Neuronal stem cell (in vitro differentiated cells): ENCODE results near the gene BMPR1A.

ENCODE experiments used
- DNase-seq: peaks from one replicate; pipeline ENCODE4 v3.0.0-alpha.2; 2013; ENCODE audit warnings: low spot score
- H2AFZ ChIP-seq: one replicate; pipeline ENCODE4 v1.6.1; 2013; ENCODE audit warnings: mild to moderate bottlenecking, low read length, inconsistent platforms
- H2AK5ac ChIP-seq: 2 replicates; pipeline ENCODE4 v1.6.1; 2013; ENCODE audit warnings: low read depth, mild to moderate bottlenecking, inconsistent platforms, low read length, moderate library complexity, mixed read lengths
- H2BK120ac ChIP-seq: 2 replicates; pipeline ENCODE4 v1.6.1; 2013; ENCODE audit warnings: low read depth, mild to moderate bottlenecking, inconsistent platforms, low read length, moderate library complexity, mixed read lengths
- H2BK12ac ChIP-seq: one replicate; pipeline ENCODE4 v1.6.1; 2013; ENCODE audit warnings: low read length, inconsistent platforms
- H2BK15ac ChIP-seq: 2 replicates; pipeline ENCODE4 v1.6.1; 2013; ENCODE audit warnings: mild to moderate bottlenecking, low read length, inconsistent platforms, mixed read lengths
- H2BK5ac ChIP-seq: one replicate; pipeline ENCODE4 v1.6.1; 2013; ENCODE audit warnings: inconsistent platforms, mild to moderate bottlenecking, low read length, moderate library complexity
- H3K14ac ChIP-seq: one replicate; pipeline ENCODE4 v1.6.1; 2013; ENCODE audit warnings: low read length, inconsistent platforms
- H3K18ac ChIP-seq: 2 replicates; pipeline ENCODE4 v1.6.1; 2013; ENCODE audit warnings: low read length, inconsistent platforms
- H3K23ac ChIP-seq: 2 replicates; pipeline ENCODE4 v1.6.1; 2013; ENCODE audit warnings: low read depth, mild to moderate bottlenecking, mixed read lengths, low read length, inconsistent platforms; ENCODE audit not compliant: poor library complexity
- H3K27ac ChIP-seq: replicated peaks from 3 replicates; pipeline ENCODE4 v1.5.1; 2013; ENCODE audit warnings: low read length, inconsistent platforms
- H3K27me3 ChIP-seq, 3 experiments: 2 replicates each; pipeline ENCODE4 v1.6.1; 2013; ENCODE audit warnings: low read length in 3 of 3, mild to moderate bottlenecking in 2 of 3, inconsistent platforms in 1 of 3, low read depth in 1 of 3, mixed read lengths in 1 of 3, moderate library complexity in 1 of 3; ENCODE audit not compliant: control insufficient read depth in 3 of 3, insufficient read depth in 3 of 3
- H3K36me3 ChIP-seq, 2 donors: replicated peaks in 1 of 2; 2 replicates each; pipeline ENCODE4 v1.6.1; 2013; ENCODE audit warnings: low read length in 2 of 2; ENCODE audit not compliant: control insufficient read depth in 2 of 2, insufficient read depth in 2 of 2
- H3K4ac ChIP-seq: 2 replicates; pipeline ENCODE4 v1.6.1; 2013; ENCODE audit warnings: inconsistent platforms, mild to moderate bottlenecking, low read length, moderate library complexity
- H3K4me1 ChIP-seq, 2 donors: 1 replicate in 1 of 2; 2 replicates in 1 of 2; pipeline ENCODE4 v1.6.1; 2013; ENCODE audit warnings: low read length in 2 of 2, low read depth in 1 of 2; ENCODE audit not compliant: control insufficient read depth in 2 of 2, insufficient read depth in 1 of 2
- H3K4me2 ChIP-seq: one replicate; pipeline ENCODE4 v1.6.1; 2013; ENCODE audit warnings: mild to moderate bottlenecking, low read length, inconsistent platforms; ENCODE audit not compliant: insufficient read depth, poor library complexity, severe bottlenecking
- H3K4me3 ChIP-seq, 2 donors: 2 replicates each; pipeline ENCODE4 v1.5.1; 2013; ENCODE audit warnings: low read length in 2 of 2, mild to moderate bottlenecking in 2 of 2, inconsistent platforms in 1 of 2, moderate library complexity in 1 of 2
- H3K79me1 ChIP-seq: one replicate; pipeline ENCODE4 v1.6.1; 2013; ENCODE audit warnings: low read depth, mild to moderate bottlenecking, inconsistent platforms, low read length, moderate library complexity
- H3K9ac ChIP-seq: one replicate; pipeline ENCODE4 v1.6.1; 2013; ENCODE audit warnings: mild to moderate bottlenecking, low read depth, low read length, inconsistent platforms; ENCODE audit not compliant: poor library complexity
- H3K9me3 ChIP-seq, 2 donors: replicated peaks in 1 of 2; 2 replicates each; pipeline versions ENCODE3 to v1.6.1; 2013; ENCODE audit warnings: low read length in 2 of 2, mild to moderate bottlenecking in 2 of 2, inconsistent platforms in 1 of 2, low read depth in 1 of 2, mixed read lengths in 1 of 2, moderate library complexity in 1 of 2; ENCODE audit not compliant: control insufficient read depth in 2 of 2, insufficient read depth in 1 of 2
- H4K8ac ChIP-seq: one replicate; pipeline ENCODE4 v1.6.1; 2013; ENCODE audit warnings: low read depth, mild to moderate bottlenecking, inconsistent platforms, low read length, moderate library complexity
- H4K91ac ChIP-seq: one replicate; pipeline ENCODE4 v1.6.1; 2013; ENCODE audit warnings: low read length, low read depth, mild to moderate bottlenecking, inconsistent platforms; ENCODE audit not compliant: poor library complexity
- WGBS, 2 donors: extraction: QIAGEN DNeasy Blood & Tissue Kit; methylation state at CpG; one replicate each; pipeline ENCODE4 v1.1.7; 2013; ENCODE audit warnings: missing lambda C conversion rate in 2 of 2, mixed read lengths in 1 of 2; ENCODE audit not compliant: insufficient read length in 2 of 2, insufficient replicate concordance in 1 of 2; ENCODE audit errors: extremely low coverage in 2 of 2; 5-methylcytosine and 5-hydroxymethylcytosine counted together

BMPR1A gene

DNA sequence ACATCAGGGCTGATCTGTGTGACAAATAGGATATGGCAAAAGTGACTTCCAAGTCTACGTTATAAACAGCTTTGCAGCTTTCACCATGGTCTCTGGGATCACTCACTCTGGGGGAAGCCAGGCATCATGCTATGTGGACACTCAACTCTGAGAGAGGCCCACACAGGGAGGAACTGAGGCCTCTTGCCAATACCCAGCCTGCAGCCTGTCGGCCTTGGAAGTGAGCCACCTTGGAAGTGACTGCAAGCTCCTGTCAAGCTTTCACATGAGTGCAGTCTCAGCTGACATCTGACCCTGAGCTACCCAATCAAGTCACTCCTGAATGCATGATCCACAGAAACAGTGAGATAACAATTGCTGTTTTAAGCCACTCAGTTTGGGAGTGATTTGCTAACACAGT is 144.5 kb downstream of the BMPR1A start:
- Histone ChIP-seq H2BK5ac (no peak overlapping the region), H2AK5ac (no peak overlapping the region), H3K23ac (no peak overlapping the region), H3K79me1 (no peaks in the 10 kb centered on the region), H3K4me2 (no peak overlapping the region), H3K9me3 (peaks cover 0 to 7% of the 10 kb centered on the region in 2 donors), H3K36me3 (peaks cover 14 to 71% of the 10 kb centered on the region in 2 donors), H3K18ac (no peak overlapping the region), H4K8ac (no peak overlapping the region), H3K27ac (no peak overlapping the region), H2BK15ac (no peak overlapping the region), H3K27me3 (no peaks in the 10 kb centered on the region), H3K14ac (no peak overlapping the region), H3K4me3 (no peak overlapping the region), H3K4ac (no peak overlapping the region), H3K4me1 (peaks cover 4 to 6% of the 10 kb centered on the region in 2 donors), H2BK12ac (no peak overlapping the region), H2AFZ (no peak overlapping the region), H2BK120ac (no peak overlapping the region), H3K9ac (no peak overlapping the region), H4K91ac (no peak overlapping the region)
- DNase-seq = no peak
- no CpG with 5 or more reads among the region's 2 CpGs for WGBS, 2 donors

DNA sequence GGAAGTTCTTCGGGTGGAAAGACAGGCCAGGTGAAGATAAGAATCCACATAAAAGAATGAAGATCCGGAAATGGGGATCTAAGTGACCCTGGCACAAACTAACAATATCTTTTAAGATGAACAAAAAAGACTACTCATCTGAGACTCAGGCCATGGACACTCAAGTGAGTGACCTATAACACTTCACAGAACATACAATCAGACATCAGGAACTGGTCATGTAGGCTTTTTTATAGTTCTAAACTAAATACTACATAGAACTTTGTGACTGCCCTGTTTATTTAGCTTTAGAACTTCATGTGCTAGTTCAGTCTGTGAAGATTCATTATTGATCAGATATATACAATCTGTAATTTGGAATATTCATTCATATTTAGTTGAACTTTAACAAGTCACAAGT is 148.2 kb downstream of the BMPR1A start:
- Histone ChIP-seq H3K4ac (no peak overlapping the region), H3K4me2 (no peak overlapping the region), H3K36me3 (peaks cover 17 to 96% of the 10 kb centered on the region in 2 donors), H3K4me1 (peaks cover 0 to 2% of the 10 kb centered on the region in 2 donors), H2BK5ac (no peak overlapping the region), H3K79me1 (no peaks in the 10 kb centered on the region), H3K4me3 (no peak overlapping the region), H3K27me3 (no peaks in the 10 kb centered on the region), H2BK15ac (no peak overlapping the region), H3K23ac (no peak overlapping the region), H3K9me3 (peaks cover 0 to 9% of the 10 kb centered on the region in 2 donors), H4K91ac (no peak overlapping the region), H2AK5ac (no peak overlapping the region), H3K9ac (no peak overlapping the region), H2BK12ac (no peak overlapping the region), H3K18ac (no peak overlapping the region), H3K27ac (no peak overlapping the region), H2AFZ (no peak overlapping the region), H2BK120ac (no peak overlapping the region), H4K8ac (no peak overlapping the region), H3K14ac (no peak overlapping the region)
- WGBS, 2 donors = no CpG with 5 or more reads among the region's 2 CpGs
- DNase-seq = no peak

GRCh38 chr10:86905429-86905828 is 149.0 kb downstream of the BMPR1A start:
- Histone ChIP-seq H3K79me1 (no peaks in the 10 kb centered on the region), H2BK12ac (no peak overlapping the region), H2BK5ac (no peak overlapping the region), H3K4me1 (peaks cover 0 to 2% of the 10 kb centered on the region in 2 donors), H2BK15ac (no peak overlapping the region), H3K36me3 (peaks cover 17 to 92% of the 10 kb centered on the region in 2 donors), H2AFZ (no peak overlapping the region), H2AK5ac (no peak overlapping the region), H3K27me3 (no peaks in the 10 kb centered on the region), H3K4me2 (no peak overlapping the region), H3K23ac (no peak overlapping the region), H3K14ac (no peak overlapping the region), H3K9me3 (peaks cover 0 to 9% of the 10 kb centered on the region in 2 donors), H3K4ac (no peak overlapping the region), H3K18ac (no peak overlapping the region), H3K27ac (no peak overlapping the region), H3K9ac (no peak overlapping the region), H2BK120ac (no peak overlapping the region), H3K4me3 (no peak overlapping the region), H4K91ac (no peak overlapping the region), H4K8ac (no peak overlapping the region)
- DNase-seq = no peak
- no CpG with 5 or more reads among the region's 1 CpG for WGBS, 2 donors

DNA sequence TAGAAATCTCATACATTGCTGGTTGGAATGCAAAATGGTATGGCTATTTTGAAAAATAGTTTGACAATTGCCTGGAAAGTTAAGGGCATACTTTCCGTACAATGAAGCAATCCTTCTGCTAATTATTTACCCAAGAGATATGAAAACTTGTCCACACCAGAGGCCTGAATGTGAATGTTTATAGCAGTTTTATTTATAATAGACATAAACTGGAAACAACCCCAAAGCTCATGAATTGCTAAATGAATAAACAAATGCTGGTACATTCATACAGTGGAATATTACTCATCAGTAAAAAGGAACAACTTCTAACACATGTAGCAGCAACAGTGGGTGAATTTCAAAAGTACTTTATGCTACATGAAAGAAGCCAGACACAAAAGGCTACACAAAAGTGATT is 158.3 kb downstream of the BMPR1A start:
- Histone ChIP-seq H4K8ac (no peak overlapping the region), H3K4me1 (no peaks in the 10 kb centered on the region), H3K14ac (no peak overlapping the region), H3K27ac (no peak overlapping the region), H3K4me3 (no peak overlapping the region), H2AFZ (no peak overlapping the region), H3K36me3 (peaks cover 10 to 88% of the 10 kb centered on the region in 2 donors), H2BK12ac (no peak overlapping the region), H3K18ac (no peak overlapping the region), H2AK5ac (no peak overlapping the region), H3K4ac (no peak overlapping the region), H2BK5ac (no peak overlapping the region), H3K9ac (no peak overlapping the region), H3K4me2 (no peak overlapping the region), H3K79me1 (no peaks in the 10 kb centered on the region), H3K9me3 (no peaks in the 10 kb centered on the region), H2BK15ac (no peak overlapping the region), H3K23ac (no peak overlapping the region), H4K91ac (no peak overlapping the region), H3K27me3 (no peaks in the 10 kb centered on the region), H2BK120ac (no peak overlapping the region)
- no CpG with 5 or more reads among the region's 1 CpG for WGBS, 2 donors
- no peak for DNase-seq
